ENCODE measurements around the gene RNF2.

RNF2 gene

DNA sequence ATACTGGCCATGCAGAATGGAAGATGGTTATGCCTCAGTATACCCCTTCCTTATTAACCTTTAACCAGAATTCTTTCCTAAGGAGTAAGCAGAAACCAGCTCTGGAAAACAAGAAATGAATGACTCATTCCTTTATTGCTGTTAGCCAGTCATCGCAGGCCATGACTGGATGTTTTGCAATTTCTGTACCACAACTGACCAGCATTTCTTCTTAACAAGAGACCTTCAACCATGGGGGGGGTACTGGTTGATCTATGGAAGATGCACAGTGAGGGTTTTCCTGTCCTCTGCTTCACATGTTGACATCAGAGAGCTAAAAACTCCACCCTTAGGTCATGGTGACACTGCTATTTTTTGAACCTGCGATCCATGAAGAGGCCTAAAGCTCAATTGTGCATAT lies 28.0 kb upstream of the RNF2 start:
- TF ChIP-seq, protein P1, sequence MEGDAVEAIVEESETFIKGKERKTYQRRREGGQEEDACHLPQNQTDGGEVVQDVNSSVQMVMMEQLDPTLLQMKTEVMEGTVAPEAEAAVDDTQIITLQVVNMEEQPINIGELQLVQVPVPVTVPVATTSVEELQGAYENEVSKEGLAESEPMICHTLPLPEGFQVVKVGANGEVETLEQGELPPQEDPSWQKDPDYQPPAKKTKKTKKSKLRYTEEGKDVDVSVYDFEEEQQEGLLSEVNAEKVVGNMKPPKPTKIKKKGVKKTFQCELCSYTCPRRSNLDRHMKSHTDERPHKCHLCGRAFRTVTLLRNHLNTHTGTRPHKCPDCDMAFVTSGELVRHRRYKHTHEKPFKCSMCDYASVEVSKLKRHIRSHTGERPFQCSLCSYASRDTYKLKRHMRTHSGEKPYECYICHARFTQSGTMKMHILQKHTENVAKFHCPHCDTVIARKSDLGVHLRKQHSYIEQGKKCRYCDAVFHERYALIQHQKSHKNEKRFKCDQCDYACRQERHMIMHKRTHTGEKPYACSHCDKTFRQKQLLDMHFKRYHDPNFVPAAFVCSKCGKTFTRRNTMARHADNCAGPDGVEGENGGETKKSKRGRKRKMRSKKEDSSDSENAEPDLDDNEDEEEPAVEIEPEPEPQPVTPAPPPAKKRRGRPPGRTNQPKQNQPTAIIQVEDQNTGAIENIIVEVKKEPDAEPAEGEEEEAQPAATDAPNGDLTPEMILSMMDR (conservative IDR thresholded peaks at IDR 0.05), result no peak
- H3K27ac ChIP-seq, result no peak overlapping the region

DNA sequence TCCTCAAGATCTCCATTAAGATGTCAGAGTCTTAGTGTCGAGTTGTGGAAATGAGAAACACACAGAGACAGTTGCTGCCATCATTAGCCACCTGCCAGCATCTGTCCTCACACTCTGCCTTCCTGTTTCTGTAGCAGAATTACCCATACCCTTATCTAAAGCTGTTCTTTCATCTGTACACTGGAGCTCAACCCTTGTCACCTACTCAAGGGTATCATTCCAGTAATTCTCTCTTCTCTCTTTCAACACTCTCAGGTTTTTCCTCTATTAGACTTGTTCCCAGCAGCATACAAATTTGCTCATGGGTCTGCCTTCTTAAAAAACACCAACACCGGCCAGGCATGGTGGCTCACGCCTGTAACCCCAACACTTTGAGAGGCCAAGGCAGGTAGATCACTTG lies 27.4 kb upstream of the RNF2 start:
- TF ChIP-seq, protein P1 (conservative IDR thresholded peaks at IDR 0.05), result no peak
- no peak overlapping the region for H3K27ac ChIP-seq

DNA sequence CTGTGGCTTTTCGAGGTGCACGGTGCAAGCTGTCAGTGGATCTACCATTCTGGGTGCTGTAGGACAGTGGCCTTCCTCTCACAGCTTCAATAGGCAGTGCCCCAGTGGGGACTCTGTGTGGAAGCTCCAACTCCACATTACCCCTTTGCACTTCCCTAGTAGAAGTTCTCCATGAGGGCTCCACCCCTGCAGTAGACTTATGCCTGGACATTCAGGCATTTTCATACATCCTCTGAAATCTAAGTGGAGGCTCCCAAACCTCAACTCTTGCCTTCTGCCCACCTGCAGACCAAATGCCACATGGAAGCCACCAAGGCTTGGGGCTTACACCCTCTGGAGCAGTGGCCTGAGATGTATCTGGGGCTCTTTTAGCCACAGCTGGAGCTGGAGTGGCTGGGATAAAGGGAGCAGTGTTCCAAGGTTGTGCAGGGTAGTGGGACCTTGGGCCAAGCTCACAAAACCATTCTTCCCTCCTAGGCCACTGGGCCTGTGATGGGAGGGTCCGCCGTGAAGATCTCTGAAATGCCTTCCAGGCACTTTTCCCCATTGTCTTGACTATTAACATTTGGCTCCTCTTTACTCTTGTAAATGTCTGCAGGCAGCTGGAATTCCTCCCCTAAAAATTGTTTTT lies 18.0 kb upstream of the RNF2 start:
- TF ChIP-seq, protein P1 (conservative IDR thresholded peaks at IDR 0.05), result no peak
- H3K27ac ChIP-seq, result no peak overlapping the region

DNA sequence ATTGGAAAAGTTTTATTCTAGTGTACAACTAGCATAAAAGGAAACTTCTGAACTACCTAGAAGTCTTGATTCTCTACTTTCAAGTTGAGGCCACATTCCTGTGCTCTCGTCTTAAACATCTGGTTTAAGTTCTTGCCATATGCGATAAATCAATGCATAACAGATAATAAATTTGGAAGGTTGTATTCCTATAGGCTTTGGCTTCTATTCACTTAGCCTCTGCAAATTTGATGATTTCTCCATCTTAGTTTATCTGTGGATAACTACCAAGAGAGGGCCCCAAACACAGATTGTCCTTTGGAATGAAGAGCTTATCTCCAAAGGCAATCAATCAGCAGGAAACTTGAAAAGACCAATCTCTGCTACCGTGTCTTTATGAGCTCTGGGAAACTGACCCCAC lies 11.7 kb upstream of the RNF2 start:
- no peak overlapping the region for H3K27ac ChIP-seq
- TF ChIP-seq, protein P1 (conservative IDR thresholded peaks at IDR 0.05), result no peak

DNA sequence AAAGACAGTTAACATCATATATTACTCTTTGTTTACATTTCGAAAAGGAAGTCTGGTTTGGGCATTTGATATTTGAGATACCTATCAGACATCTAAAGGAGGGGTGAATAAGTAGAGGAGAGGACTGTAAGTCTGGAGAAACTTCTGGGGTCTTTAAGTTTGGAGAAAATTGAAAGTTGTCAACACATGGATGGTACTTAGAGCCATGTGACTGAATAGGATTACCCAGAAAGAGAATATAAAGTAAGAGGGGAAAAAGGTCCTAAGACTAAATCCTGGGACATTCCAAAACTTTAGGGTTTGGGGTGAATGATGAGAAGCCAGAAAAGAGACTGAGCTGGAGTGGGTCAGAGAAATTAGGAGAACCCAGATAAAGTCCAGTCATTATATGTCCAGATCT lies 10.1 kb upstream of the RNF2 start:
- TF ChIP-seq, protein P1 (conservative IDR thresholded peaks at IDR 0.05), result no peak
- H3K27ac ChIP-seq, result no peak overlapping the region

DNA sequence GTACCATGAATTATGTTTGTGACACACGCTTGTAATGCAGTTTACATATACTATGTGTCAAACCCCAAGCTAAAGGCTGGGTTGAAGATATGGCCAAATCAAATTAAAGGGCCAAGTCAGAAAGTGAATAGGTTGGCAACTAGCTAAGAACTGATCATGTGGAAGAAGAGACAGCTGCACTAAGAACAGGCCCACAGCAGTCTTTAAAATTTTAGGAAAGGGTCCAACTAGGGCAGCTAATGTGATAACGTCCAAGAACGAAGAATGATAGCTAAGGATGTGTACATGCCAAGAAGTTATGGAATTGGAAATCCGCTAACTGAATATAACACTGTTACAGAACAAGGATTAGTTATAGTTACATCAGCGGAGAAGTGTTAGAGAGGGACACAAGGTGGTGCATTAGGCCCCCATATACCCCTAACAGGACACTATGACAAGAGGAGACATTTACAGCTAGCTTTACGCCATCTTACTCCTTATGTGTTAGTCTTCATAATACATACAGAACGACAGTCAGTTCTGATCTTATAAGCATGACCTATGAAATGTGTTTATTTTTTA lies 6.5 kb upstream of the RNF2 start:
- TF ChIP-seq, protein P1 (conservative IDR thresholded peaks at IDR 0.05), result no peak
- H3K27ac ChIP-seq, result no peak overlapping the region

DNA sequence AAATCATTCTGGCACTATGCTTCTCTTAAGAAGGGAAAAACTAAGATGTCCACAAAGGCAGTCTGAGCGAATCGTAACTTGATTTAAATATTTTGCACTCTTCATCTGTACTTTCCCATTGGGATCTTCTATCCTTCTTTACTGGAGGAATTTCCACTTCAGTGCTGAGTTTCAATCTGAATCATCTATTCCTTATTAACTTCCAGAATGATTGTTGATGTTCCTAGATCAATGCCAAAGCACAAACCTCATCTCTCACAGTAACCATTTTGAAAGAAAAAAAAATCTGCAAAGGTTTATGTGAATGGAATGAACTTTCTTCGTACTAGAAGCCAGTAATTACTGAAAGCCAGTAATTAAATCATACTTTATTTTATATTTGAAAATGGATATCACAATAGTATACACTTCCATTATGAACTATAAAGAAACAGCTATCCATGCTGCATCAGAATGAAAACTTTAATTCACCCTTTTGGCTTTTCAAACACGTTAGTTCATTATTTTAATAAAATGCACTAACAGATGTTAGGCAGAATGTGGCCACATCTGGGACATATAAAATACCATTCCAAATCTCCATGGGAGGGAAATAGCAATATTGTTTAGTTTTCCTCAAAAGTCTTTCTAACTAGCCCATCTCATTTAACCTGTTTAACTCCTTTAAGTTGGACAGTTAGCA lies 5.5 kb upstream of the RNF2 start:
- no peak overlapping the region for H3K27ac ChIP-seq
- TF ChIP-seq, protein P1 (conservative IDR thresholded peaks at IDR 0.05), result no peak

Data from VCaP (cell line).